AG08396 (cell line): Measurements from ENCODE around the gene KRT36.

Experiments used
- DNase-seq: peaks from one replicate; pipeline ENCODE4 v3.0.0; 2012; ENCODE audit warnings: low spot score, mixed read lengths

Gene KRT36

DNA sequence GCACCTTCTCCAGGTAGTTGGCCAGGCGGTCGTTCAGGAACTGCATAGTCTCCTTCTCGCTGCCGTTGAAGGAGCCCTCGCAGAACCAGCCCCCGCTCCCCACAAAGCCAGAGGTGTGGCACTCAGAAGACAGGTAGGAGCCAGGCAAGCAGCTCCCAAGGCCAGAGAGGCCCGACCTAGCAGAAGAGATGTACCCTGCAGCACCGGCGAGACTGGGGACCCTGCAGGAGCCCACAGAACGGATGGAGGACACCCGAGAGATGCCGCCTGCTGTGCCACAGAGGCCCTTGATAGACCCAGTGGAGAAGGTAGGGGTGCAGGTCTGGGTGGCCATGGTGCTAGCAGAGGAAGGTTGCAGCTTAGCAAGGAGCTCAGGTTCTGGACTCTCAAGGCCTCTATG, at the start of gene KRT36:
Gene KRT36, minus strand, starts transcription at position 380 of the 400 bp plus-strand sequence. Its CDS starts 46 bp downstream, at position 334.
- no peak for DNase-seq

DNA sequence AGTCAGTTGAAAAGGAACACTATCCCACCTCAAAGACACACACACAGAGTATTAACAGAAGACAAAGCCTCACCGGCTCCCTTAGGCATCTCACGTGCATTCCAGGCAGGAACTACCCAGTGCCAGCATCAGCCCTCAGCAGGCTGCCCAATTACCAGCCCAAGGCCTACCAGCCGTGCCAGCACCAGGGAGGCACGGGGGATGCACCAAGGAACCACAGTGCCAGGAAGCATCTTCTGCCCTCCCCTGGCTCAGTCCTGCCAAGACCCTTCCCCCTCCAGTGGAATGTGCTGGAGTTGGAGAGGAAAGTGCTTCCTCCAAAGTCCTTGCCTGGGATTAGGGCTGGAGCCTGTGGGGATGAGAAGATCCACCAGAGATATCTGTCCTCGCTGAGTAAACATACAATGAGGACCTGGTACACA, 49.4 kb upstream of the KRT36 start:
- no peak for DNase-seq

DNA sequence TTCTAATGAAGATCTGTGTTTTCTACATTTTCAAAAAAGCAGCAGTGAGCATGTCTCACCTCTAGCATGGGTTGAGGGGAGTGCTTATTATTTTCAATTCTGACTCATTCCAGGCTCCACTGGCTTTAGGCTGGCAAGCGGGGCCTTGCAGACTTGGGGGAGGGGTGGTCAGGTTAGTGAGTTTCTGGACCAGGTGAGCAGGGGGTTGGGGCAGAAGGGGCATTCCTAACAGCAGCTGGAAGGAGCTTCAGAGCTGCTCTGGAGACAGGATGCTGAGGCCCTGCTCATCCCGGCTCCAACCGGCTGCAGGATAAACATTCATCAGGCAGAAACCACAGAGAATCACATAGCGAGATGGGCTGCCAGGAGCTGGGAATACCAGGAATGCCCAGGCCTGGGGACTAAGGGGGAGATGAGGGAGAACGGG, 48.9 kb upstream of the KRT36 start:
- peak; percentile 49 for DNase-seq

DNA sequence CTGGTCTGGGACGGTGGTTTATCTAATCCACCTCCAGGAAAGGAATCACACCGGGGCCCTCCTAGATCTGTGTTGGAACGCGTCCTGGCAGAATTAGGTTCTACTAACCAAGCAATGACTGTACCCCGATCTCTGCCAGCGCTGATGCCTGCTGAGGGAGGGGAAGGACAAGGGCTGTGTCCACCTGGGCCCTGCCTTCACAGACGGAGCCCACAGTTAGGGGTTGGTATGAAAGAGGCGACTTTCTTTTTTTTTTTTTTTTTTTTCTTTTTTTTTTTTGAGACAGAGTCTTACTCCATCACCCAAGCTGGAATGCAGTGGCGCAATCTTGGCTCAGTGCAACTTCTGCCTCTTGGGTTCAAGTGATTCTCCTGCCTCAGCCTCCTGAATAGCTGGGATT, 48.3 kb upstream of the KRT36 start:
- no peak for DNase-seq

DNA sequence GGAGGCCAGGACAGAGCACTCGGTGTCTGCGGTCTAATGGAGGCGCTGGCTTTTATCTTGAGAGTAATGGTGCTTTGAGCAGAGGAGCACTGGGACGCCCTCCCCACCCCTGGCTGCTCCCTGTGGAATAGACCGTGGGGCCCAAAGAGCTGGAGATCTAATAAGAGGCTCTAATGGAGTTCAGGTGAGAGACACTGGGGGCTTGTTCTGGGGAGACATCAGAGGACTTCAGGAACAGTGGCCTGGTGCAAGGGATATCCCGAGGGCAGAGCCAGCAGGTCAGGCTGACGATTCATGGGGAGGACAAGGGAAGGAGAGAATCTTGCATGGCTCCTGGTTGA, 47.9 kb upstream of the KRT36 start:
- no peak for DNase-seq

DNA sequence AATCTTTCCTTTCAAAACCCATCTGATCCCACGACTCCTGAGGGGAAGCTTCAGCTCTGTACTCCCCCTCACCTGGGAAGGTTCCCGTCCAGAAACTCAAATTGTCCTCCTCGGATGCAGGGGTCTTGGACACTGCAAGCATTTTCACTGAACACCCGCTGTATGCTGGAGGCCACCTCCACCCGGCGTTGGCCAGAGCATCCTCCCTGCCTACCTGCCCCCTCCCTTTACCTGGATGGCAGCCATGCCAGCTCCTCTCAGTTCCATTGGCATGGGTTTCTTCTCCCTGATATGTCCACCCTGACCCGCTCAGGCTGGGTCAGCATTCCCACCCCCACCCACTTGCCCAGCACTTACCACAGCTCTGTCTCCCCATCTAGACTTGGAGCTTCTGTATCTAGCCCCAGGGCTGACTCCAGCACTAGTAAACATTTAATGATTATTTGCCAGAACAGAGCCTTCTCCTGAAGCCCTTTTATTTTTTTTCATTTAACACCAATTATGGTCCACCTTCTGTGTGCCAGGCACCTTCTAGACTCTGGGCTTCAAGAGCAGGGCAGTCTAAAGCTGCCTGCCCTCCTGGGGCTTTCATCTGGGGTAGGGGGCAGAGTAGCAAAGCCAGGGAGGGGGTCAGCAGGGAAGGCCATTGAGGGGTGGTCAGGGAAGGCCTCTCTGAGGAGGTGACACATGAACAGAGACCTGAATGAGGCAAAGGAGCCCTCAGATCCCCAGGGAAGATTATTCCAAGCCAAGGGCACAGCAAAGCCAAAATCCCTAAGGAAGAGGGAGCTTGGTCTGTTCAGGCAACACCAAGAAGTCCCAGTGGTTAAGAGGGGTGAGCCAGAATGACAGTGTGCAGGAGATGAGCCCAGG, 47.3 kb upstream of the KRT36 start:
- no peak for DNase-seq

DNA sequence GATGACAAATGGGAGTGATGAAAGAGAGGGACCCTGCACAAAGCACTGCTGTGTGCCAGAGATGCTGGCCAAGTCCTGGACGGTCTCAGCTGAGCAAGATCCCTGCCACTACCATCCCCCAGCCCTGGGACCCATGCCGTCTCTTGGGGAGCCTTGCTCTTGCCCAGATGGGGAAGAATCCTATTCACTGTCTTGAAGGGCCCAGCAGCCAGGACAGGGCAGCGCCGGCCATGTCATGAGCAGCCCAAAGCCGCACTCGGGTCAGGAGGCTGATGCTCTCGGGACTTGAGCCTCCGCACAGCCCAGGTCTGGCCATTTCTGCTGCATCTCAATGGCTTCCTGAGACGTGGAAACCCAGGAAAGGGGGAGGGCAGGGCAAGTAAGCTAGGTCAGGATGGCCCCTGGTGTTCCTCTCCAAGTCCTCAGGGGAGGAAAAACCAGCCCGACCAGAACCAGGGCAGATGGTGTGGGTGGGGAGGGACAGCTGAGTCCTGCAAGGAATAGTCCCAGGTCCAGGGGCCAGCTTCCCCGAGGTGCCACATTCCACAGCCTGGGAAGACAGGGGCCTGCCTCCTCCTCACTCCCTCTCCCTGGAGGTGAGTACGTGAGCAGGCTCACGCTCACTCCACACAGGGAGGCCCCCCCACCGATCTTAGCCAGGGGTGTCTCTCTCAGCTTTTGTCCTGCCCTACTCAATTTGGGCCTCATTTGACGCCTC, 46.2 kb upstream of the KRT36 start:
- no peak for DNase-seq

DNA sequence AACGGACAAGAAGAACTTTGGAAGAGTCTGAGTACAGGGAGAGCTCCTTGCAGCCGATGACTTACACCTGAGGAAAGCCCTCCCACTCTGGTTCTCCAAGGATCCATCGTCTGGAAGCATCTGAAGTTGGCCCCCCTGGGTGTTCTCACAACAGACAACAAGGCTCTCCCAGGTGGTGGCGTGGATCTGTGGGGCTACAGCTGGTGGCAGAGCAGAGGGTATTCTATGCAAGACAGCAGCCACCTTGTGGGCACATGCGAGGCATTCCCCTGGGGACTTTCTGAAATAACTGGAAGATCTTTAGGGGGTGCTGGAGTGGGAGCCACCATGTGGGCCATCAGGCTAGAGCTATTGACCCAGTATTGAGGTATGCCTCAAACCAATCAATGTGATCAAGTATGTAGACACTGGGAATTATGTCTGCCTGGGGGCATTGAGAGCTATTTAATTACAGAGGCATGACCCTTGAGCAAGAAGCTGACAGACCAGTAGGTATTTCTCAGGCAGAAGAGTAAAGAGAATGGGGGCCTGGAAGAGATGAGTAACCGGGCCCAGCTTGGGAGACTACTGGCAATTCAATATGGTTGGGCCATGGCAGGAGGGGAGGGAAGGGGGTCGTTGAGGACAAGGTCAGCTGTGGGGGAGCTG, 45.3 kb upstream of the KRT36 start:
- no peak for DNase-seq

DNA sequence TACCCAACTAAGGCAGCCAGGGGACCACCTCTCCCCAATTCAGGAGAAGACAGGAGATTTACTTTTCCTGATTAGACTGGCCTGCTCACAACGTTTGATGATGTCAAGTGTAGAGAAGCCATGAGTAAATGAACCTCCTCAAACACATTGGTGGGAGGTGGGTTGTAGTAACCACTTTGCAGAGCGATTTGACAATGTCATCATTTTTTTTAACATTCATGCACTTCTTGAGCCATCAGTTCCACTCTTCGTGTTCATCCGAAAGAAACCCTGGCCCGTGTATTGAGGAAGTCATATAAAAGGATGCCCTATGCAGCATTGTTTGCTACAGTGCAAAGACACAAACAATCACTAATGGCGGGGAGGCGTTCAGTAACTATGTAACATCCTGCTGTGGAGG, 43.9 kb upstream of the KRT36 start:
- no peak for DNase-seq

DNA sequence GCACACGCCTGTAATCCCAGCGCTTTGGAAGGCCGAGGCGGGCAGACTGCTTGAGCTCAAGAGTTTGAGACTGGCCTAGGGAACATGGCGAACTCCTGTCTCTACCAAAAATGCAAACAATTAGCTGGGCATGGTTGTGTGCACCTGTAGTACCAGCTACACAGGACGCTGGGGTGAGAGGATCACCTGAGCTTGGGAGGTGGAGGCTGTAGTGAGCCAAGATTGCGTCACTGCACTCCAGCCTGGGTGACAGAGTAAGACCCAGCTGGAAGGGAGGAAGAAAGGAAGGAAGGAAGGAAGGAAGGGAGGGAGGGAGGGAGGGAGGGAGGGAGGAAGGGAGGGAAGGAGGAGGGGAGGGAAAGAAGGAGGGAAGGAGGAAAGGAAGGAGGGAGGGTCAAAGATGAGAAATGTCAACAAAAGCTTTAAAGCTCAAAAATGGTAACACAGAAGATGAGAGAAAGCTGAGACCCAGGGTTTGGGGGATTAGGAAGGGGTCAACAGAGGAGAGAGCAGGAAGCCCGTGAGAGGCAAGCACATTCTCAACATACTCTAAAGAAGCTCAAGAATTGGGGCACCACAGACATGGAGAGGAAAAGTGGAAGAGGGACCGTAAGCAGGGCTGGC, 43.3 kb upstream of the KRT36 start:
- DNase-seq, result no peak

DNA sequence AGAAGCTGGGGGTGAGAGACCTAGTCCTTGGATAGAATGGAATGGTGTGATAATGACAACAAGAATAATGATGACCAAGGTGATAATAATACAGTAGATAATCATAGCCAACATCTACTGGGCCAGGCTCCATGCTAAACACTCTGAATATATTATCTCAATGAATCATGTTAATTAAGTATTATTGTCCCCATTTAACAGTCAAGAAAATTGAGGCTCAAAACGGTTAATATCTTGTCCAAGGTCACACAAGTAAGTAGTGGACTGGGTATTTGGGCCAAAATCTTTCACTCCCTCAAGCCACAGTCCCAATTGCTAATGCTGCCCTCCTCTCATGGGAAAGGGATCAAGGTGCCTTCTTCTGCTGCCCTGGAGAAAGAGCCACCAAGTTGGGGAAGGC, 42.3 kb upstream of the KRT36 start:
- DNase-seq, result no peak

DNA sequence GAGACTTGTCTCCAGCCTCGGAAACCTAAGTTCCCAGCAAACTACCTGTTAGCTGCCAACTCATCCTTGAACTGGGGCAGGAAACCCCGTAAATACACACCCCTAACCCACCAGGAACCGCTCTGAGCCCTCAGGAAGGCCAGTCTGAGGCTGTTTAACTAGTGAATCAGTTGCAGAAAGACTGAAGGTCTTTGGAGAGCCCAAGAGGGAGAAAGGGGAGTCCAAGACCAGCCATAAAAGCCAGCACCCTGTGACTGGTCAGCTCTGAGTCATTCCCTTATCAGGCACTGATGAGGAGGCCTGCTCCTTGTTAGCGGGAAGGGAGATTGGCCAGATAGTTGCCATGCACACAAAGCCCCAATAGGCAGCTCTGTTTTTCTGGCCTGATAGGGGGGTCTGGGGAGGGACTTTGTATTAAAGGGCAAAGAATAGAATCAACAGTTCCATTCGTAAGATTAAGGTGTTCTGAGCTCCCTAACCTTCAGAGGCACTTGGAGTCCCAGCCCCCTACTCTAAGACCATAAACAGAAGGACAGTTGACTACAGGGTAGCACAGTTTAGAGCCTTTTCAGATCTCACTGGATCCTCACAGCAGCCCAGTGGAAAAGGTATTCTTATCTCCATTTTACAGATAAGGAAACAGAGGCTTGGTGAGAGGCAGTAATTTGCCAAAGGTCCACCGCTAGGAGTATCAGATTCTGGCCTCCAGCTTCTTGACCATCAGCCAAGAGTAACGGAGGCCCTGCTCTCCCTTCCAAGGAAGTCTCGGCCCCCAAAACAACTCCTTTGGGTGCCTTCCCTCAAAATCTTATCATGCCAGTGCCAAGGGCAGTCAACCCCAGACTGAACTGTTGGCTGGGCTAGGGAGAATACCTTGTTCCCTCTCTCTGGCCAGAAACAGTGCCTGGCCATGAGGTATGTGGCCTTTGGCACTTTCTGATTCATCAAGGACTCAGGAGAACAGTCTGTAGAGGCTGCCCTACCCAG, 40.6 kb upstream of the KRT36 start:
- DNase-seq, result peak; percentile 86

DNA sequence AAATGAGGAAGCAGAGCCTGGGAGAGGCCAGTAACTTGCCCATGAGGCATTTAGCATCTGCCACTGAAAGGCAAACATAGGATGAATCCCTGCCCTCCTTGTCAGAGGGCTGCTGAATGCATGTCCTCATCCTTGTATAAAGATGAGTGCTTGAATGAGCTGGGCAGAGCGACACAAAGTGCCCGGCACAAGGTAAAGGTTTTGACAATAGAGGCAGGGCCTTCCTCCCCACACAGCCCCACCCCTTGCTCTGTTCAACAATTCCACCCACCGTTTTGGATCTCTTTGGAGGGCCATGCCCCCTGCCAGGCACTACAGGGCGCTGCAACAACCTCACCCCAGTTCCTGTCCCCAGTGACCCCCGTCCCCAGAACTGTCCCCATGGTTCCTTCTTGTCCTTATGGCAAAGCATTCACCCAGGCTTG, 39.8 kb upstream of the KRT36 start:
- no peak for DNase-seq

DNA sequence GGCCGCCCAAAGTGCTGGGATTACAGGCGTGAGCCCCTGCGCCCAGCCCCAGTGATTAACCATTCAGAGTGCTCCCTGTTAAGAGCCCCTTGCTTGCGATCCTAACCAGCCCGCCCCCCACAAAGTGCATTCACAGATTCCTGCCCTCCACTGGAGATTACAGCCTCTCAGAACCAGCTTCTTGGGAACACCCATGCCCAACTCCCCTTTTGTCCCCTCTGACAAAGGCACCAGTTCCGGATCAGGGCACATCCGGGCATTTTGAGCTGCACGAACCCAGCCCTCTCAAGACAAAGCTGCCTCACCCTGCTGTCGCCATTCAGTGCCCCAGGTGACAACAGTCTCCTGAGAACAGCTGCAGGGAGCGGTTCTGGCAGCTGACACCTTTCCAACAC, 39.2 kb upstream of the KRT36 start:
- no peak for DNase-seq

DNA sequence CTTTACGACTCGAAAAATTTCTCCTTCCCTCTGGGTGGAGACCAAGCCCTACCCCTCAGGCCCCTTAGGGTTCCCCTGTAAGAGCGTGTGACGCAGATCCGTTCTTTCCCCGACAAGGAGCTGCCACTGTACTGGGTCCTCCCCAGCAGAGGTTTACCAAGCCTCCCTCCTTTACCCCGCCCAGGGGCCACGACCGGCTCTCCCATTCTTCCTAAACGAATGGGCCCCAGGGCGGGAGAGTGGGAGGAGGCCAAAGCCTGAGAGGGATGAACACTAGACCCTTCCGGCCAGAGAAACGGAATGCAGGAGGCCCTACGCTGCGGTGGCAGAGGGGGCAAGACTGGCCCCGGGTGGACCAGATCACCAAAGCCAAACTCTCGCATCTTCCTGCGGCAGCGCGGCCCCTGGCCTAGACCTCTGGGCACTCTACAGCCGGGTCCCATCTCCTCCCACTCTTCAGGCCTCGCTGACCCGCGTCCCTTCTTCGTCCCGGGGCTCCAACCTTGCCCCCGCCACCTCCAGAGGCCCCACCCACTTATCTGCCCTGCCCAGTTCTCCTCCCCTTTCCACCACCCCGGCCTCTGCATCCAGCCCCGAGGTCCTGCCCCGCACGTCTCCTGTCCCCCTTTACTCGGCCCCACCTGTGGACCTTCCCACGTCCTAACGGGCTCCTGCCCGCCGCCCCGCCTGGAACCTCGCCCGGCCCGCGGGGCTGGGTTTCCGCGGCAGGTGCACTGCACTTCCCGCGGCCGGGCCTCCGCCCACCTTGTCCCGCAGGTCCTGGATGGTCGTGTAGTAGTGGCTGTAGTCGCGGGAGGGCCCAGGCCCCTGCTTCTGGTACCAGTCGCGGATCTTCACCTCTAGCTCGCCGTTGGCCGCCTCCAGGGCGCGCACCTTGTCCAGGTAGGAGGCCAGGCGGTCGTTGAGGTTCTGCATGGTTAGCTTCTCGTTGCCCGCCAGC, 37.6 kb upstream of the KRT36 start:
- DNase-seq, result no peak

DNA sequence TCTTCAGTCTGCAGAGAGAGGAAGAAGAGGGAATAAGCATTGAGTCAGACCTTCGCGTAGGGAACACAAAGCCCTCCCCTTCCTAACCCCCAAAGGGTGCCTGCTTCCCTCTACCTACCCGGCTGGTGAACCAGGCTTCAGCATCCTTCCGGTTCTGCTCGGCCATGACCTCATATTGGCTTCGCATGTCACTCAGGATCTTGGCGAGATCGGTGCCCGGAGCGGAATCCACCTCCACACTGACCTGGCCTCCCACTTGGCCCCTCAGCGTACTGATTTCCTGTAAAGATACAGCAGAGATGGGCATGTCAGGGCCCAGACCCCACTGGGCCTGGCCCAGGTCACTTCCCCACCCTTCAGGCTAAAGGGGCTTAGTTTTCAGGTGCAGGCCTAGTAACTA, 34.6 kb upstream of the KRT36 start:
- no peak for DNase-seq

DNA sequence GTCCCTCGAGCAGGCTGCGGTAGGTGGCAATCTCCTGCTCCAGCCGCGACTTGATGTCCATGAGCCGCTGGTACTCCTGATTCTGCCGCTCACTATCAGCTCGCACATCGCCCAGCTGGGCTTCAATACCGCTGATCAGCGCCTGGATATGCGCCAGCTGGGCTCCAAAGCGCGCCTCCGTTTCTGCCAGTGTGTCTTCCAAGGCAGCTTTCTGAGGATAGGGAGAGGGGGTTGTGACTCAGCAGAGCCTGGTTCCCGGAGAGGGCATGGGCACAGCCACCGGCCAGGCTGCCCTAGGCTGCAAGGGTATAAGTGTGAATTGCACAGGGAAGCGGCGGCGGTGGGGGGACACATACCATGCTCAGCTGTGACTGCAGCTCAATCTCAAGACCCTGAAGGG, 34.1 kb upstream of the KRT36 start:
- DNase-seq, result no peak

DNA sequence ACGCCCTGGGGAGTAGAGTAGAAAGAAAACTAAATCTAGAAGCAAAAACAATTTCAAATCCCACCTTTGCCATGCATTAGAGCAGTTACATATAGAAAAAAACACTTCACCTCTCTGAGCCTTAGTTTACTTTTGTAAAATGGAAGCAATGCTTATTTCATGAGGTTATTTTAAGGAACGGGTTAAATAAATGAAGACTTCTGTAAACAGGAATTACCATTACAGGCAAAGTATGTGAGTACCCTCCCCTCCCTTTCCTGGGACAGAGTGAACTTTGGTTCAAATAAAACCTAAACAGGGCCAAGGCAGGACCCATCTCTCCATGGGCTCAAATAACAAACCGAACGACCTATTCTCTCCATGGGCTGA, 33.5 kb upstream of the KRT36 start:
- no peak for DNase-seq

DNA sequence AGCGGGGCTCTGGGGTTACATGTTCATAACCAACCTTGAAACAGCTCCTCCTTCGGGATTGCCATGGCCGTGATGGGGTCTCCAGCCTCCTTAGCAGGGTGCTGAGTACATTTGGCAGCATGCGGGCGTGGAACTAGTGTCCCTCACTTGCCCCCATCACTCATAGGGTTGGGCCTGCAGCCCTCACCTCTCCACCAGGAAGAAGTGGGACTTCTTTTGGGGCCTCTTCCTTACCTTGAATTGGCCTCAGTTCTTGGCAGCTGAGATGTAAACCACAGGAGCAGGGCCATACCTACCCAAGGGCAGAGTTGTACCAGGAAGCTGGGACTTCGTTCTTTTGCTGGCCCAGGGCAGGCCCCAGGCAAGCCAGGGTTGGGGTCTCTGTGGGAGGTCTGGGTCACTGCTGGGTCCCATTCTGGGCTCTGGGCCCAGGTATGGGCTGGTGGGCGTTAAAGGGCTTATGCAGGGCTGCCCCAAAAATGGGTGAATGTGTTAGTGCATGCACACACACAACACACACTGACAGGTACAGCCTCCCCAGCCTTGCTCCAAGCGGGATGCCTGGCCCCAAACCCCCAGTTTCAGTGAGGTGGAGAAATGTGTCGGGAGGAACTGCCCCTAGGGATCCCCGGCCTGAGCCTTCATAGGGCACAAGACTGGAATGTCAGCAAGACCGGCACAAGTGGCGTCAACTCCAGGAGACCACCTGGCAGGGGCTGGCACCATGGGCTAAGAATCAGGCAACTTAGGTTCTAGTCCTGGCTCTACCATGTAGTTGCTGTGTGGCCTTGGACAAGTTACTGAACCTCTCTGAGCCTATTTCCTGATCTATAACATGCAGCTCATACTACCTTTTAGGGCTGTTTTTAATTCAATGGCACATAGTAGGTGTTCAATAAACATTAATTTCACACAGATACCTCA, 32.9 kb upstream of the KRT36 start:
- no peak for DNase-seq
